ENCODE results near the gene VAV3.
"Not testable (repeated sequence)": the region's sequence is repeated elsewhere in the genome, so short reads cannot be mapped to it uniquely, and the experiment has no call there.

DNA sequence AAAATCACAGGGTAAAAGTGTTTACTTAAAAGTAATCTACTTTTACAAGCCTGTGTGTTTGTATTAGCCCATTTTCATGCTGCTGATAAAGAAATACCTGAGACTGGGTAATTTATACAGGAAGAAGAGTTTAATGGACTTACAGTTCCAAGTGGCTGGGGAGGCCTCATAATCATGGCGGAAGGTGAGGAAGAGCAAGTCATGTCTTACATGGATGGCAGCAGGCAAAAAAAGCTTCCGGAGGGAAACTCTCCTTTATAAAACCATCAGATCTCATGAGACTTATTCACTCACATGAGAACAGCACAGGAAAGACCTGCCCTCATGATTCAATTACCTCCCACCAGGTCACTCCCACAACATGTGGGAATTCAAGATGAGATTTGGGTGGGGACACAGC, 71.6 kb downstream of the VAV3 start:
- TF ChIP-seq, protein P1, sequence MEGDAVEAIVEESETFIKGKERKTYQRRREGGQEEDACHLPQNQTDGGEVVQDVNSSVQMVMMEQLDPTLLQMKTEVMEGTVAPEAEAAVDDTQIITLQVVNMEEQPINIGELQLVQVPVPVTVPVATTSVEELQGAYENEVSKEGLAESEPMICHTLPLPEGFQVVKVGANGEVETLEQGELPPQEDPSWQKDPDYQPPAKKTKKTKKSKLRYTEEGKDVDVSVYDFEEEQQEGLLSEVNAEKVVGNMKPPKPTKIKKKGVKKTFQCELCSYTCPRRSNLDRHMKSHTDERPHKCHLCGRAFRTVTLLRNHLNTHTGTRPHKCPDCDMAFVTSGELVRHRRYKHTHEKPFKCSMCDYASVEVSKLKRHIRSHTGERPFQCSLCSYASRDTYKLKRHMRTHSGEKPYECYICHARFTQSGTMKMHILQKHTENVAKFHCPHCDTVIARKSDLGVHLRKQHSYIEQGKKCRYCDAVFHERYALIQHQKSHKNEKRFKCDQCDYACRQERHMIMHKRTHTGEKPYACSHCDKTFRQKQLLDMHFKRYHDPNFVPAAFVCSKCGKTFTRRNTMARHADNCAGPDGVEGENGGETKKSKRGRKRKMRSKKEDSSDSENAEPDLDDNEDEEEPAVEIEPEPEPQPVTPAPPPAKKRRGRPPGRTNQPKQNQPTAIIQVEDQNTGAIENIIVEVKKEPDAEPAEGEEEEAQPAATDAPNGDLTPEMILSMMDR (conservative IDR thresholded peaks at IDR 0.05; ENCODE audit: low read length) = not testable (repeated sequence)
- TF ChIP-seq EZH2phosphoT487 (IDR thresholded peaks at IDR 0.05; ENCODE audit: borderline replicate concordance, low read depth, low read length) = not testable (repeated sequence)

Data from OCI-LY7 (cell line).